Umbilical cord (tissue), 2 donors: ENCODE measurements around the gene DDX20. TPM values are rescaled to one million over a fixed set of nuclear protein-coding genes. Genes with fewer than 3 reads are reported as not detected.
"Not testable (repeated sequence)": the region's sequence is repeated elsewhere in the genome, so short reads cannot be mapped to it uniquely, and the experiment has no call there.

Experiments
- DNase-seq: peaks from one replicate; pipeline ENCODE4 v3.0.0-alpha.2; 2015; ENCODE audit warnings: low spot score
- total RNA-seq: library from RNA; depleted of rRNA; stranded (reverse); fragments of >200 nt; gene quantifications from one replicate; pipeline ENCODE4 v1.2.3, GENCODE V29; 2014; ENCODE audit warnings: low replicate concordance; ENCODE audit not compliant: insufficient read depth

Gene DDX20
- total RNA-seq, 1 donor from 2014 or later: 16.9 TPM

DNA sequence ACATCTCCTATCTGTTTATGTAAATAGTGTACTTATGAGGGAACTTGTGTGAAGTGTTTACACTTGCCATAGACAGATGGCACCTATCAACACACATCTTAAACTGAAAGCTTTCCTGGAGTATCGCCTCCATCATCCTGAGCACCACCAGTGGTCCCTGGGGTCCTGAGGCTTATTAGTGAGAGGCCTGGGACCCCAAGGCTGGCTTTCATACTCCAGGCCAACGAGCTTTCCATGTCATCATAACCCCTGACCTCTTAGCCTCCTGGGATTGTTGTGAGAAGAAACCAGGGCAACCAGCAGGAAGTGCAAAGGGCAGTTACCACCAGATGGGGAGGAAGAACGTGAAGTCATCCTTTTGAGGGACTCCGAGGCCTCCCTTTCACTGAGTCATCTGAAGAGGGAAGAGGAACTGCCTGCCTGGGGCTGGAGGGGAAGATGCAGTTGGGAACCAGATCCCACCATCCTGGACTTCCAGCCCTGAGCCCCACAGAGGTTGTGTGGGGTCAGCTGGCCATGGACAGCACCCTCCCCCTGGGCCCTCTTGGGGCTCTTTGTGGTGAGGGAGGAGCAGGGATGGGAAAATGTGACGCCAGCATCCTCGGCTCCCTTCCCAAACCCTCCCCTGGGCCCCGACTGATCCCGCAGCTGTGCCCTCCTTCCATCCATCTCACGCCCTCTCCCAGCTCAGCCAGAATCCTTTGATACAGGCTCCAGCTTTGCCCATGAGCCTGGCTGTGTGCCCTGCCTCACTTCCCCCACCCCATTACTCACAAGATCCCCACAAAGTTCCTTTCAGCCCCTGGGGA is 22.3 kb upstream of the DDX20 start:
- peak; percentile 62 for DNase-seq

- DNase-seq: no peak
These were observed 21.7 kb upstream of the DDX20 start for GRCh38 chr1:111733992-111734341.

- no peak for DNase-seq
These were observed 21.3 kb upstream of the DDX20 start for GRCh38 chr1:111734426-111734825.

DNA sequence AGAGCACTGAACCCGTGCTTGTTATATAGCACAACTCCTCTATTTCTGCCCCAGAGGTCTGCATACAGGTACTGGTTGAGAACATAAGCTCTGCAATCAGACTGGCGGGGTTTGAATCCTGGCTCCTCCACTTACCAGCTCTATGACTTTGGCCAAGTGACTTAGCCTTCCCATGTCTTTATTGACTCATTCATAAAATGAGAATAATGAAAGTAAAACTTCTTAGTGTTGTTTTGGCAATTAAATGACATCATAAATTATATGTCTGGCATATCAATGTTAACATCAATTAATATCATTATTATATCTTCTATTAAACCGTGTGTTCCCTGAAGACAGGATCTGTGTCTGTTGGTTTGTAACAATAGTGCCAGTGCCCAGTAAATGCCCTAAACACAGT is 20.8 kb upstream of the DDX20 start:
- DNase-seq: no peak

GRCh38 chr1:111735321-111735720 is 20.4 kb upstream of the DDX20 start:
- no peak for DNase-seq

DNA sequence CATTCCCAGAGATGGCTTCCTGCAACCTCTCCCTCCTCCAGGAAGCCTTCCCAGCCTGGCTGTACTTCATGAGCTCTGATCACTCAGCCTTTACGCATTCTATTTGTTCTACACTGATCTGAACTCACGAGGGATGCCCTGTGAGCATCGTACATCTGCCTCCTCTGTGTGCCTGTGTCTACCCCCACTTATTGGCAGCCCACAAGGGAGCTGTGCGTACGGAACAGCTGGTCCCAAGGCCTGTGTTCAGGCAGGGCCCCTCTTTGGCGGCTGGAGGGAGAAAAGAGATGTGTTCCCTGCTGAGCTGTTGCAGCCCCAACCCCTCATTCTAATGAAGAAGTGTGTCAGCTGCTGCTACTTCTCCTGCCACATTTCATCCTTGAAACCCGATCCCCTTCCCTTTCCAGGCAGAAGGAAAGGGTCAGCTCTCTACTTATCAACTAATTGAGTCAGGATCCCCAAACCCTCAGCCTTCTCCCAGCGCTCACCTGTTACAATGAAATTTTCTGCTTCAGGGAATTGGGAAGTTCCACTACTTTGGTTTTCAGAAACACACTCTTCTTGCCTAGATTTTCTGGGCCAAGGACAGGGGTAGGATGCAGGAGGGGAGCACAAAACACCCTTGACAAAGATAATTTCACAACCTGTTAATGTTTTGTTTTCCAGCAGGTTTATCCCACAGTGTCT is 19.7 kb upstream of the DDX20 start:
- DNase-seq: no peak

- no peak for DNase-seq
These were observed 19.0 kb upstream of the DDX20 start for GRCh38 chr1:111736548-111737215.

DNA sequence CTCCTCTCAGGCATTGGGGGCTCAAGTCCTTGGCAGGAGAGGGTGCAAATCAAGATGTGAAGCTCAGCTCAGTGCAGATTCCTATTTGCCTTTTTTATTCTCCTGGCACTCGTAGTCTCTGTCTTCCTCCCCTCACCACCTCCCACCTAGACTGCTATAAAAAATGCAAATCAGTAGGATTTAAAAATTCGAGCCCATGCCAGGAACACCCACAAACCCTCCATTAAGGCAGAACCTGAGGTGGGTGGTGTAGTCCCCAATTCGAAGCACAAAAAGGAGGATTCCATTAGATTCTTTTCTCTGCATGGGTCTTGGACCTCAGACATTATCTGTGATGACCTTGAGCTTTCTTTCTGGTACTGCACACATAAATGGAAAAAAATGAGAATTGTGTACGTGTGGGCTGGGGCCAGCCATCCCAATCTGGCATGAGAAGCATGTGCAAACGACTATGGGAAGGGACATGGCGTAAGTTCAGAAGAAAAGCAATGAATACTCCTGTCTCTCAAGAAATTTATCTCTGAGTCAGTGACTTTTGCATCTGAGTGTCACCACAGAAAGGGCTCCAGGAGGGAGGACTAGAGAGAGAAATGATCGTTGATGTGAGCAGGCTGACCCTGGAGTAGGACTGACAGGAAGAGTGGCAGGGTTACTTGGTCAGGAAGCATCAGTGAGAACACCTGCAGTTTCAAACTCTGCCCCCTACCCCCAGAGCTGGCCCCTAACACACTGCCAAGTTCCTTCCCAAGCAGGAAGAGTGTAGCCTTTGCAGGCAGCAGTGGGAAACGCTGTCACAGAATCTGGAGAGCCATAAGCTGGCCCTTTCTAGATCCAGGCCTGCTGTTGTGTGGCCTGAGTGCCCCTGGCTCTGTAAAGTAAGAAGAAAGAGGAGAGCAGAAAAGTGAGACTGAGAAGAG is 18.2 kb upstream of the DDX20 start:
- DNase-seq: no peak

- no peak for DNase-seq
These were observed 17.6 kb upstream of the DDX20 start for GRCh38 chr1:111738133-111738435.

- DNase-seq: peak; percentile 88
These were observed 17.1 kb upstream of the DDX20 start for GRCh38 chr1:111738436-111739193.

DNA sequence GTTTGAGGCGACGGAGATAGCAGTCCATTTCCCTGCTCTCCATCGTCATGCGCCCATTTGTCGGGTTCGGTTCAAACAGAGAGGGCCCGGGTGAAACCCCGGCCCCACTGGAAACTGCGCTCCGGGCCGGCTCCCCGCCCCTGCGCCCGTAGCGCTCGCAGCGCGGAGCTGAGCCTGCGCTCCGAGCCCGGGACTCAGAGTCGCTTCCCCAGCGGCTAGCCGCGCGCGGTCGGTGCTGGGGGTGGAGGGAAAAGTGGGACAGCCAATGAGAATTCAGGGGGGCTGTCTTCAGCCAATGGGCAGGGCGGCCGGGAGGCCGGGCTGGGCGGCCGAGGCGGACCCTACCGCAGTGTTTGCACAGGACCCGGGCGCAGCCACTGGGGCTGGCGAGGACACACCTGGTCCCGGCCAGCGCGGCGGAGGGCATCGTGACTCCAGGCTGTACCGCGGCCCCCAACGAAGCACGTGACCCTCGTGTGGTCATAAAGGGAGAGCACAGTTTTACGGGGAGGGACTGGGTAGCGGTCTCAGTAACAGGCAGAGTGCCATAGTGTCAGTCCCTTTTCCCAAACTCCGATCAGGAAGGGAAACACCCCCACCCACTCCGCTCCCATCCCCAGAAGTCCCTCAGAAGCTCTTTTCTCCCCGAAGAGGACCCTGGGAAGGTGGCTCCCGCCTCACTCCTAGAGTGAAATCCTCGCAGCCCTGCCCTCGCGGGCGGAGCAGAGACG is 16.3 kb upstream of the DDX20 start, which contains the start of gene INKA2:
TSS of gene INKA2 (minus strand) at position 202 of the 731 bp plus-strand sequence. CDS start at position 49, 153 bp downstream.
- peak; percentile 92 for DNase-seq

DNA sequence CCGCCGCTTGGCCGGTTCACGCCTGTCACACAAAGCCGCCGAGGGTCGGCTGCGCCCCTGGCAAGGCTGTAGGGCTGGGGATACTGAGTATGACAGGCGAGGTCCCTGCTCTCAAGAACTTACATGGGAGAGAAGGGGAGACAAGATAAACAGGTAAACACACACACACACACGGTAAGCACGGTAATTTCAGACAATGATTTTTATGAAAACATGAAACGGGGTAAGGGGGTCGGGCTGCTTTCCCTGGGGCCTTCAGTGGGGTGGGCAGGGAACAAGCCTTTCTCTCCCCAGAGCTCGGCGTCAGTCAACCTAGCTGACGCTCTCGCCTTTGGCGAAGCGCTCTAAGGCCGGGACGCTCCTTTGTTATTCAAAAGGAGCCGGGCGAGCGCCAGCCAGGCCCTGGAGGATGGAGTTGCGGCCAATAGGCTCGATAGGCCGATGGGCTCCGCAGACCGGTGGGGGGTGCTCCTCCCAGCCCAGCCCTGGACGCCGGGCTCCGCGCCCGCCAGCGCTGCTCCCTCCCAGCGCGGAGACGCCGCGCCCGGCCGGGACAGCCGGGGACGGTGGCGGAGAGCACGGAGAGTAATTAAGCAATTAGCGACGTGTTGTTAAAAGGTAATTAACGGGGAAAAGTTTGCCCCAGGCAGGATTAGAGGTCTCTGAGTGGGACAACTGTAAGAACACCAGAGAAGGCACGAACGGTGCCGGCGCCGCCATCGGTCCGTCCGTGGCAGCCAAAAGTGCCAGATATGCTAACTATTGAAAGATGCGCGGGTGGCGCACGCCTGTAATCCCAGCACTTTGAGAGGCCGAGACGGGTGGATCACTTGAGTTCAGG is 15.6 kb upstream of the DDX20 start:
- peak; percentile 57 for DNase-seq

- DNase-seq: not testable (repeated sequence)
These were observed 13.4 kb upstream of the DDX20 start for GRCh38 chr1:111742292-111742691.

- no peak for DNase-seq
These were observed 12.7 kb upstream of the DDX20 start for GRCh38 chr1:111742938-111743549.

- DNase-seq: peak; percentile 18
These were observed 12.0 kb upstream of the DDX20 start for GRCh38 chr1:111743679-111744101.

- DNase-seq: no peak
These were observed 9.8 kb upstream of the DDX20 start for GRCh38 chr1:111745675-111746613.

- DNase-seq: no peak
These were observed 9.1 kb upstream of the DDX20 start for GRCh38 chr1:111746614-111746999.
